SK-N-SH treated with all-trans-retinoic acid at 6 μM for 48 hours (cell line): ENCODE results near the gene DNAJC30.
A peak's percentile ranks its signal among the peaks of the same experiment; 100 is the strongest.
"Not testable (repeated sequence)": the region's sequence is repeated elsewhere in the genome, so short reads cannot be mapped to it uniquely, and the experiment has no call there.

ENCODE experiments used
- ATAC-seq: fragments of 200-7000 bp; cut with Tn5 transposase; 3 replicates; pipeline ENCODE4 v1.9.1; 2020; ENCODE audit warnings: mild to moderate bottlenecking, moderate library complexity
- ARNTL ChIP-seq: fragments of 450-650 bp; formaldehyde crosslinking; IDR thresholded peaks from 2 replicates; pipeline ENCODE4 v1.5.0; 2020; ENCODE audit warnings: low read depth, mild to moderate bottlenecking, moderate library complexity, borderline replicate concordance
- BACH2 ChIP-seq: fragments of 250-450 bp; sonication (Bioruptor Pico); IDR thresholded peaks from 2 replicates; pipeline ENCODE4 v1.9.0; 2021; ENCODE audit warnings: mild to moderate bottlenecking, borderline replicate concordance
- CREB5 ChIP-seq: fragments of 250-450 bp; sonication (Bioruptor Pico); IDR thresholded peaks from 2 replicates; pipeline ENCODE4 v1.5.1; 2020; ENCODE audit warnings: low read depth, mild to moderate bottlenecking, moderate library complexity
- CSRNP3 ChIP-seq: fragments of 250-450 bp; sonication (Bioruptor Pico); IDR thresholded peaks from 2 replicates; pipeline ENCODE4 v1.5.1; 2021; ENCODE audit warnings: mild to moderate bottlenecking, moderate library complexity
- ESRRG ChIP-seq: fragments of 250-450 bp; sonication (Bioruptor Pico); IDR thresholded peaks from 2 replicates; pipeline ENCODE4 v1.6.1; 2021; ENCODE audit warnings: mild to moderate bottlenecking
- OSR1 ChIP-seq: fragments of 250-450 bp; sonication (Bioruptor Pico); IDR thresholded peaks from 2 replicates; pipeline ENCODE4 v1.8.0; 2022; ENCODE audit warnings: moderate library complexity, mild to moderate bottlenecking, inconsistent platforms
- PATZ1 ChIP-seq: fragments of 250-450 bp; sonication (Bioruptor Pico); IDR thresholded peaks from 2 replicates; pipeline ENCODE4 v1.8.0; 2020; ENCODE audit warnings: mild to moderate bottlenecking, moderate library complexity, borderline replicate concordance
- PPARA ChIP-seq: fragments of 250-450 bp; sonication (Bioruptor Pico); IDR thresholded peaks from 2 replicates; pipeline ENCODE4 v1.5.0; 2020; ENCODE audit warnings: mild to moderate bottlenecking, borderline replicate concordance
- RARB ChIP-seq: fragments of 250-450 bp; sonication (Bioruptor Pico); IDR thresholded peaks from 2 replicates; pipeline ENCODE4 v1.8.0; 2021; ENCODE audit warnings: mild to moderate bottlenecking, moderate library complexity
- SNAI2 ChIP-seq: fragments of 250-450 bp; sonication (Bioruptor Pico); IDR thresholded peaks from 2 replicates; pipeline ENCODE4 v1.5.0; 2020; ENCODE audit warnings: mild to moderate bottlenecking, moderate library complexity
- TOX ChIP-seq: fragments of 250-450 bp; sonication (Bioruptor Pico); IDR thresholded peaks from 2 replicates; pipeline ENCODE4 v1.8.0; 2021; ENCODE audit warnings: mild to moderate bottlenecking, moderate library complexity, borderline replicate concordance
- TSHZ2 ChIP-seq: fragments of 250-450 bp; sonication (Bioruptor Pico); IDR thresholded peaks from 2 replicates; pipeline ENCODE4 v1.5.0; 2020; ENCODE audit warnings: mild to moderate bottlenecking, moderate library complexity
- ZC3H10 ChIP-seq: fragments of 250-450 bp; sonication (Bioruptor Pico); IDR thresholded peaks from 2 replicates; pipeline ENCODE4 v1.5.1; 2021; ENCODE audit warnings: mild to moderate bottlenecking, moderate library complexity
- ZFP3 ChIP-seq: fragments of 250-450 bp; sonication (Bioruptor Pico); IDR thresholded peaks from 2 replicates; pipeline ENCODE4 v1.5.0; 2020; ENCODE audit warnings: mild to moderate bottlenecking, moderate library complexity
- ZNF565 ChIP-seq: fragments of 450-650 bp; formaldehyde crosslinking; conservative IDR thresholded peaks from 2 replicates; pipeline ENCODE4 v1.5.0; 2020; ENCODE audit warnings: low read depth, mild to moderate bottlenecking, moderate library complexity
- ZNF70 ChIP-seq: fragments of 450-650 bp; formaldehyde crosslinking; IDR thresholded peaks from 2 replicates; pipeline ENCODE4 v1.5.0; 2020; ENCODE audit warnings: mild to moderate bottlenecking, moderate library complexity
- ZNF8 ChIP-seq: fragments of 450-650 bp; formaldehyde crosslinking; IDR thresholded peaks from 2 replicates; pipeline ENCODE4 v1.5.0; 2020; ENCODE audit warnings: mild to moderate bottlenecking, moderate library complexity

The DNAJC30 gene

GRCh38 chr7:73727952-73728351 lies 44.7 kb upstream of the DNAJC30 start:
- no peak for TF ChIP-seq ZNF565 (CRISPR knock-in tag)
- no peak for TF ChIP-seq SNAI2 (CRISPR knock-in tag)
- TF ChIP-seq ZNF8 (CRISPR knock-in tag), result no peak
- no peak for TF ChIP-seq PPARA (CRISPR knock-in tag)
- no peak for TF ChIP-seq CREB5
- no peak for TF ChIP-seq ZNF70
- no peak for TF ChIP-seq TOX (CRISPR knock-in tag)
- no peak for TF ChIP-seq RARB (CRISPR knock-in tag)
- TF ChIP-seq, all 23 proteins: peak for 0
- ATAC-seq, result no peak

DNA sequence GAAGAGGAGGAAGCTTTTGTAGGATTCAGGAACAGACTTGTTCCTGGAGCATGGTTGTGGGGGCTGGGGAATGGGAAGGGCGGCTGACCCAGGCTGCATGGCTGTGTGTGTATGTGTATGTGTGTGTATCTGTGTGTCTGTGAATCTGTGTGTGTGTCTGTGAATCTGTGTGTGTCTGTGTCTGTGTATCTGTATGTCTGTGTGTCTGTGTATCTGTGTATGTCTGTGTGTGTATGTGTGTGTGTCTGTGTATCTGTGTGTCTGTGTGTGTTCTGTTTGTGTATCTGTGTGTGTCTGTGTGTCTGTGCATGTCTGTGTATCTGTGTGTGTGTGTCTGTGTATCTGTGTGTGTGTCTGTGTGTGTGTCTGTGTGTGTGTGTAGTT lies 42.8 kb upstream of the DNAJC30 start:
- TF ChIP-seq ZNF565 (CRISPR knock-in tag) (no peak), OSR1 (CRISPR knock-in tag) (no peak), BACH2 (CRISPR knock-in tag) (no peak), ZFP3 (CRISPR knock-in tag) (no peak)
- TF ChIP-seq, all 23 proteins: peak for 0
- ATAC-seq, result peak; percentile 31

DNA sequence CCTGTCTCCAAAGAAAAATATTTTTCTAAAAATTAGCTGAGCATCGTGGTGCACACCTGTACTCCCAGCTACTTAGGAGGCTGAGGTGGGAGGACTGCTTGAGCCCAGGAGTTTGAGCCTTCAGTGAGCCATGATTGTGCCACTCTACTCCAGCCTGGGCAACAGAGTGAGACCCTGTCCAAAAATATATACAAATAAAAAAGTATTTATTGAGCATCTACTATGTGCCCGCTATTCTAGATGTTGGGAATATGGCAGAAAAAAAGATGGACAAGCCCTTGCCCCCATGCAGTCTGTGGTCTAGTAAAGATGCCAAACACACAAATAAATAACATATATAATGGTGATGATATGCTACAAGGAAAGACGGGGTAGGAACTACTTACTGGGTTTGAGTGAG lies 40.6 kb upstream of the DNAJC30 start:
- TF ChIP-seq CSRNP3 (CRISPR knock-in tag), result no peak
- TF ChIP-seq PATZ1 (CRISPR knock-in tag), result no peak
- TF ChIP-seq ESRRG (CRISPR knock-in tag), result no peak
- TF ChIP-seq RARB (CRISPR knock-in tag), result no peak
- TF ChIP-seq ZFP3 (CRISPR knock-in tag), result no peak
- TF ChIP-seq BACH2 (CRISPR knock-in tag), result no peak
- no peak for ATAC-seq

DNA sequence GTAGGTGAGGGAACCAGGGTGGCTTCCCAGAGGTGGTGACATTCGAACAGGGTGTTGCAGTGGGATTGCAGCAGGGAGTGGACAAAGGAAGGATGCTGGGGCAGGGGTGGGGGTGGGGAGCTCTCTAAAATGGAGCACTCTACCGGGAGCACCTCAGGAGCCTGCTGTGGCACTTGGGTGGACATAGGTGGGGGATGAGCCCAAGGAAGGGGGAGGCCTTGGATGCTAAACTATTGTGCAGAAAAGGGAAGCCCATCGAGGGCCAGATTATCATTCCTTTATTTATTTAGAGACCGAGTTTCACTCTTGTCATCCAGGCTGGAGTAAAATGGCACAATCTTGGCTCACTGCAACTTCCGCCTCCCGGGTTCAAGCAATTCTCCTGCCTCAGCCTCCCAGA lies 39.5 kb upstream of the DNAJC30 start:
- ATAC-seq, result no peak
- no peak for TF ChIP-seq ZC3H10
- no peak for TF ChIP-seq ESRRG (CRISPR knock-in tag)
- TF ChIP-seq TSHZ2 (CRISPR knock-in tag), result no peak
- TF ChIP-seq CREB5, result no peak
- TF ChIP-seq RARB (CRISPR knock-in tag), result no peak
- TF ChIP-seq ARNTL, result no peak
- no peak for TF ChIP-seq PATZ1 (CRISPR knock-in tag)

GRCh38 chr7:73722182-73722581 lies 38.9 kb upstream of the DNAJC30 start:
- not testable (repeated sequence) for ATAC-seq
